T follicular helper cell (primary cell): ENCODE measurements around the gene SH3BP5.
A peak's percentile ranks its signal among the peaks of the same experiment; 100 is the strongest.

ENCODE experiments used
- DNase-seq: peaks from one replicate; pipeline ENCODE4 v3.0.0-alpha.2; 2020; ENCODE audit warnings: low read depth

SH3BP5 gene

DNA sequence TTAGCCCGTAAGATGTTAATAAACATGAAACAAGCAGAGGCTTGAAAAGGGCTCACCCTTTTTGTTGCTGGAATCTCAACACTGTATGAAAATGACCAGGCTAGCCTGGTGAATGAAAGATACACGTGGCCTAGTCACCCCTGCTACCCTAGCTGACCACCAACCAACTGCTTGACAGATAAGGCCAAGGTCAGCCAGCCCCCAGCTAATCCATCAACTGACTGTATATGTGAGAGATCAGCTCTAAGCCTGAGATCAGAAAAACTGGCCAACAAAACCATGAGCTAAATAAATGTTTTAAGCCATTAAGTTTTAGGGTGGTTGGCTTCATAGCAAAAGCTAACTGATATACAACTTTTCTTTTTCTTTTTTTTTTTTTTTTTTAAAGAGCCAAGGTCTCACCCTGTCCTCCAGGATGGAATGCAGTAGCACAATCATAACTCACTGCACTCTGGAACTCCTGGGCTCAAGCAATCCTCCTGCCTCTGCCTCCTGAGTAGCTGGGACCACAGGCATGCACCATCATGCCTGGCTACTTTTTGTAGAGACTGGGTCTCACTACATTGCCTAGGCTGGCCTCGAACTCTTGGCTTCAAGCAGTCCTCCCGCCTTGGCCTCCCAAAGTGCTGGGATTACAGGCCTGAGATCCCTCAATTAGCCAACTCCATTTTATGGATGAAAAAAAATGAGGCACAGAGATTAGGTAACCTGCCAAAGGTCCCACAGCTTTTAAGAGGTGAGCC, 34.6 kb downstream of the SH3BP5 start:
- no peak for DNase-seq

DNA sequence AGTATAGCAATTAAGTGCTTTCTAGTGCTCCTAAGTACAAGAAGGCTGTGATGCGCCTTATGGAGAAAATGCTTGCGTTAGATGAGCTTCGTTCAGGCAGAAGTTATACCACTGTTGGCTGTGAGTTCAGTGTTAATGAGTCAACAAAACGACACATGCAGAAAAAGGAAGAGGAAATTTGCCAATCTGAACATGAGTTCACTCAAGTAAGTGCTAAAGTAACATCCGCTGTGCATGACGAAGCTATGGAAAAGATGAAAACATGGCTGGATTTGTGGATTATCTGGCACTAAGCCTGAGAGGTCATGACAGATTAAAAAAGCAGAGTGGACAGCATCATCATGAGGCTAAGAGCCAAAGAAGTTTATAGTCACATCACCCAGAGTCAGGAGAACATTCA, 36.9 kb downstream of the SH3BP5 start:
- no peak for DNase-seq

DNA sequence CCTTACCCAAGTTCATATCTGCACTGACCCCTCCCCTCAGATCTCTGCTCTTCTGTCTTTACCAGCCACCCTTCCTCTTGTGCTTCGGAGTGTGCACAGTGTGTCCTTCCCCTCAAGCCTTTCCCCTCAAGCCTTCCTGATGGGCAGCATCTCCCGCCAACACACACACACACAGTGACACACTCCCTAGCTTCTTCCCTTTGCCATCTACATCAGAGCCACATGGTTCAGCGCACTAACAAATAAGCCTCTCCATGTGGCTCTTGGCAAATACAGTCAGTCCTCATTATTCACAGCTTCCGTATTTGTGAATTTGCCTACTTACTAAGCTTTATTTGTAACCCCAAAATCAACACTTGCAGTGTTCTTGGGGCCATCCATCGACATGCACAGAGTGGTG, 37.5 kb downstream of the SH3BP5 start:
- no peak for DNase-seq

DNA sequence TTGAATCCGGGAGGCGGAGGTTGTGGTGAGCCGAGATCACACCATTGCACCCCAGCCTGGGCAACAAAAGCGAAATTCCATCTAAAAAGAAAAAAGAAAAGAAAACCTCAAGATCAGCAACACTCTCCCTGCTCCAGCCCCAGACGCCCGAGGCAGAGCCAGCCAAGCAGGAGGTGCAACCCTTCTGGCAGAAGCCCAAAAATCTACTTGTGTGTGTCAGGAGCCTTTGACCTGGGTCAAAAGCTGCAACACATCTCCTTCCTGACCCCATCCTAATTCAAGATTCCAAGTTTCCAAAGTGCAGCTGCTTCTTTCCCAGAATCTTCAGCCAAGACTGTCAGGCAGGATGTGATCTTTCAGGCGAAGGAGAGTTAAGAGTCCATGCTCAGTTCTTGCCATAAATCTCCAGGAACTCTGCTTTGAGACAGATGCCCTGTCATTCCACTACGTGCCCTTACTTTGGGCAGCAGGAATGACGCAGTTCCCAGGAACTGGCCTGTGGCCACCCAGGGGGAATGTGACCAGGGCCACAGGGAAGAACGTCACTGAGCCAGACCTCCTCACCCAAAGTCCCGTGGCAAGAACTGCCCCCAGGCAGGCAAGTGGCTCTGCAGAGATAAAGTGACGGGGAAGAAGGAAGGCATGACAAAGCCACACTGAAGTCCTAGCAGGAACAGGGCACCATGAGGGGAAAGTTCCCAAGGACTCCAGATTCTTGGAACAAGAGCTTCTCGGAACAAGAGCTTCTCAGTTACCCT, 39.4 kb downstream of the SH3BP5 start:
- no peak for DNase-seq

DNA sequence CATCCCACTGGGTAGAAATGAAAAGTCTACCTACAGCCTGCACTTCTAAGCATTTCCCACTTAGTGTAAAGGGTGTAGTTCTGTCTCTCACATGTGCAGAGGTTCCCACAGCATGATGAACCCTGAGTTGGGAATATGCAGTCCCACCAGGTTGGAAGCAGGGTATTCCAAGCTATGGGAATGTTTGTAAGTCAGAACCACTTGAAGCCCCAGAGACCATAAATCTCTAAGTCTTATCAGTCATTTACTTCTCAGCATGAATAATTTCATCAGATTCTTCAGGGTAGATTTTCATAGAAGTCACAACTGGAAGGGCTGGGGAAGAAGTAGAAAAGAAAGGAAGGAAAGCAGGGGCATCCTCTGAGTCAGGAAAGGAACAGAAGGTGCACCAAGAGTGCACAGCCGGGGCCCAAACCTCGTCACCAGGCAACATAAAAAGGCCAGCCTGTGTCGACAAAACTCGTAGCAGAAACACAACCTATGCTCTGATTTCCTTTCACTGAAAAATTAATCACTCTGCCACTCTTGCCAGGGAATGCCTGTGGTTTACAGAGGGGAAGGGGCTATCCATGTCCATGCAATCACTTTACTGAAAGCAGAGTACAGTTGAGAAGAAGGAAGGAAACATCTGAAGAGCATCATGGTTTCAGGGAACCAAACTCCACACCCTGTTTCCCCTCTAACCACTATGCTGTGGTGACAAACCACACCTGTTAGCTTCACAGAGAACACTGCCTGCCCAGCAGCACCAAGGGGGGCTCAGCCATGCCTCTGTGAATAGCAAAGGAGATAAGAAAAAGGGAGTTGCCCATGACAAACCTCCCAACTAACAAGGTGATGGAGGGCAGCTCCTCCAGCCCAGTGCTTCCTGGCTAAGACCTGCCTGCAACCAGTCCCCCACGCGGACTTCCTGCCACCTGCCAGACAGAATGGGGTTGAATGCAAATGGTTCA, 40.5 kb downstream of the SH3BP5 start:
- peak; percentile 40 for DNase-seq

DNA sequence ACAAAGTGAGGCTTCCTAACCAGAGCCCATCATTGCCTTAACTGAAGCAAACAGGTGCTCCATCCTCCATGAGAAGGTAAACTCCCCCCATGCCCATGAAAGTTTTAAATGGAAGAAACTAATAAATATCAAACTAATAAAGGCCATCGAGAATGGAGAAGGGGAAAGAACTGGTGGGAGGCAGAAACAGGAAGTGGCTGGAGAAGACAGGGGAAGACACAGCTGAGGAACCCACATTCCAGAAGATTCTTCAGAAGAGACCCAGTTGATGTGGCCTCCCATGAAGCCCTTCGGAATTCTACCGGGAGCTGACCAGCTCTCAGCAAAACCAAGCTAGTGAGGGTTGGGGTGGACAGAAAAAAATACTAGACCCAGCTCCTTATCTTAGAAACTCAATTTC, 41.6 kb downstream of the SH3BP5 start:
- DNase-seq: no peak

DNA sequence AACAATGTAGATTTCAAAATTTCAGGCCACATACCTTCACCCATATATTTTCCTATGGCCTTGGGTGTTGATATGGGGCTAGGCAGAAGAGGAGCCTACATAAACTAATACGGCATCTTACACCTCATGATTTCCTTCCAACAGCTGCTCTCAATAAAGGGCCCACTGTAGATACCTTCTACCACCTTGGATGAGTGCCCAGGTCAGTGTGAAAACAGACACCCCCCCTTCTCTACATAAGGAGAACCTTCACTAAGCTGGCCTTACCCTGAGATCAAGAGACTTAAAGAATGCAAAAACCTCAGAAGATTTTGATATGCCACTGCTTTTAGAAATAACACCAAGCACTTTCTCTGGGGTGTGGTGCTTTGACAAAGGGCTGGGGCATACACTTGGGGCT, 42.7 kb downstream of the SH3BP5 start:
- DNase-seq: no peak

DNA sequence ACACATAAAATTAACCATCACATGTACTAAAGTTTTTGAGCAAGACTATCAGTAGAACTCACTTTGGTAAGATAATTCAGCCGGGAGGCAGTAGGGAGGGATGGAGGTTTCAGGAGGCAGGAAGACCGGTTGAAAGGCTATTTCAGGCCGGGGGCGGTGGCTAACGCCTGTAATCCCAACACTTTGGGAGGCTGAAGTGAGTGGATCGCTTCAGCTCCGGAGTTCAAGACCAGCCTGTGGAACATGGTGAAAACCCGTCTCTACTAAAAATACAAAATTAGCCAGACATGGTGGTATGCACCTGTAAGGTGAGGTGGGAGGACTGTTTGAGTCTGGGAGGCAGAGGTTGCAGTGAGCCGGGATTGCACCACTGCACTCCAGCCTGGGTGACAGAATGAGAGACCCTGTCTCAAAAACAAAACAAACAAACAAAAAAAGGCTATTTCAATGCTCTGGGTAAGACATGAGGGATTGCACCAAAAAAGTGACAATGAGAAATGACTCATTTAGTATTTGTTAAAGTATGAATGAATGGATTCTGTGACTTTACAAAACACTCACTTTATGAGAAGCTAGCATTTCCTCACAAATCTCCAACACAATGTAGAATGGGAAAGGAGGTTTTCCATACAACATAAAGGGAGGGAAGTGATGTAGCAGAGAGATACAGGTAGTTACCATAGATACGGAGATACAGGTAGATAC, 43.9 kb downstream of the SH3BP5 start:
- DNase-seq: no peak

DNA sequence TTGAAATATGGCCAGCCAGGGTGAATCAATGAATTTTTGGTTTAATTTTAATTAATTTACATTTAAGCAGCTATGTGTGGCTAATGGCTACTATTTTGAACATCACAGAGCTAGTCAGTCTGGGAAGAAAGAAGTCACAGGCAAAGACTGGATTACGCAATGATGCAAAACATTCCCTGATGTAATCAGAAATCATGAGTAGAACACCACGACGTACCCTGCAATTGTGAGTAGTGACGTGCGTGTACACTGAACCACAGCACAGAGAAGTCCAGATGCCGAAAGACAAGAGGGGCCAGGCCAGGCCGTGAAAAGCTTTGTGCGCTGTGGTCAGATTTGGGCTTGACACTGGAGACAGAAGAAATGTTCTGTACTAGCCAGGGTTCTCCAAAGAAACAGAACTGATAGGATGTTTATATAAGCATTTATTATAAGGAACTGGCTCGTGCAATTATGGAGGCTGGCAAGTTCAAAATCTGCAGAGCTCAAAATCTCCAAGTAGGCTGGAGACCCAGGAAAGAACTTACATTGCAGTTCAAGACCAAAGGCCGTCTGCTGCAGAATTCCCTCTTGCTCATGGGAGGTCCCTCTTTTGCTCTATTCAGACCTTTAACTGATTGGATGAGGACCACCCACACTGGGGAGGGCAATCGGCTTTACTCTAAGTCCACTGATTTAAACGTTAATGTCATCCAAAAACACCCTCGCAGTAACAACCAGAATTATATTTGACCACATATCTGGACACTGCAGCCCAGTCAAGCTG, 44.6 kb downstream of the SH3BP5 start:
- no peak for DNase-seq

DNA sequence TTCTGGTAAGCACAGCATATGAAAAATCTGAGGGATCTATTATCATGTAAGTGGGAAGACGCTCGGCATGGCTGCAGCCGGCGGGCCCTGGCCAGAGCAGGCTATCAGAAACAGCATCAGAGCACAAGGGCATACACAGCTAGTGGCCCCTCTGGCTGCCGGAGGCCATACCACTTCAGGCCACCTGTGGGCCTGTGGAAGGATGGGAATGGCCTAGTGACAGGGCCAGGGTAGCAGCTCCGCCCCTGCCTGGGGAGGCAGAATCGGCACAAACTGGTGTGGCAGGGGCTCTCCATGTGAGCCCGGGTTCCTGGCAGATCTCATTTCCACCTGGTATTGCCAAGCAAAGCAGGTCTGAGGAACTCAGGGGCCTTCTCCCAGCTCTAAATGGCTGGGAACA, 46.4 kb downstream of the SH3BP5 start:
- no peak for DNase-seq

DNA sequence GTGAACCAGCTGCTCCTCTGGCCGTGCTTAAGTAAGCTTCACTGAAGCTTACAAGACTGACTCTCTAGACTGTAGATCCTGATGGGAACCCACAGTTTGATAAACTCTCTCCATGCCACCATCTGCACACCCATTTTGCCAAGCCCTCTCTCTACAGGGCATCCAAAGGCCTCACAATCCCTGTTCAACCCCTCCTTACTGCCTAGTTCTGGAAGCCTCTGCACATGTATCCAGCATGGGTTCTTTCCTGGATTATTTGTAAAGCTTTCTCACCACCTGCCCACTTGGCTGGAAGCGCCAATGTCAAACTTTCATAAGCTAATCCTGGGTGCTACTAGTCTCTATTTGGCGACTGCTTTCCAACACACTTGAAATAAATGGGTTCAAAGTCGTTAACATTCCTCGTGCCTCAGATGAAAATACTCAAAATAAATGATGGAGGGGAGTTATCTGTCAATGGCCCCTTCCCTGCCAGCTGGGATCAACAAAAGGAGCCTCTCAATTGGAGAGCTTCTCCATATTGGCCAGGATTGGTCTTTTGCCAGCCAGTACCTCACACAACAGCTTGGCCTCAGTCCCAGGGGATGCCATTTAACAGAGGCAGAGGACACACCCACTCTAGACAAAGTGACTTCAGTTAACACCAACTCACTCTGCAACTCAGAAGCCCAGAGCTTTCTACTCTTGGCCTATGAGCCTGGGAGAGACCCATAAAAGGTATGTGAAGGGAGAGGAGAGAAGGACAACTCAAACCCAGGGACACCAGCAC, 48.1 kb downstream of the SH3BP5 start:
- DNase-seq: no peak

DNA sequence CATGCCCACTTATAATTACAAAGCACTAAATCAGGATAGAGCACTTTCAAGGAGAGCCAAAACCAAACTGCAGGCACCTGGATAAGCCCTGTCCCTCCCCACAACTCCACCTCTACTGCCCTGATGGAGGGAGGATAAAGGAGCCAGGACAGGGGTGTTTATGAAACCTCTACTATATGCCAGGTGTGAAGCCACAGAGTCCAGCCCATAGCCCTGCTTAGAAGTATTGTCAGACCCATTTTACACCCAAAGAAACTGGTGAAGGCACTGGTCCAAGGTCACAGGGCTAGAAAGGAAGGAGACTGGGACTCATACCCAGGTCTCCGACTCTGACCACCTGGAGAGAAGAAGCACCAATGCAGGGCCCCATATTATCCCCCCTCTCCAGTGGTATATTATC, 48.7 kb downstream of the SH3BP5 start:
- no peak for DNase-seq

DNA sequence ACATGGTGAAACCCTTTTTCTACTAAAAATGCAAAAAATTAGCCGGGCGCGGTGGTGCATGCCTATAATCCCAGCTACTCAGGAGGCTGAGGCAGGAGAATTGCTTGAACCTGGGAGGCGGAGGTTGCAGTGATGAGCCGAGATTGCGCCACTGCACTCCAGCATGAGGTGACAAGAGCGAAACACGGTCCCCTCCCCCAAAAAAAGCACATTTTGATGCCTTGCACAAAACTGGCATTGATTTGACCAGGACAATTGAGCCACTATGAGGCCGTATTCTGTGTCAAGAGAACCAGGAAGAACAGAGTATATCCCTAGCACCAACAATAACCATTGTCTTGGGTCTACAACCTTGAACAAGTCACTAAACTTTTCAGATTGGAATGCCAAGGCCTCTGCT, 50.6 kb downstream of the SH3BP5 start:
- no peak for DNase-seq

DNA sequence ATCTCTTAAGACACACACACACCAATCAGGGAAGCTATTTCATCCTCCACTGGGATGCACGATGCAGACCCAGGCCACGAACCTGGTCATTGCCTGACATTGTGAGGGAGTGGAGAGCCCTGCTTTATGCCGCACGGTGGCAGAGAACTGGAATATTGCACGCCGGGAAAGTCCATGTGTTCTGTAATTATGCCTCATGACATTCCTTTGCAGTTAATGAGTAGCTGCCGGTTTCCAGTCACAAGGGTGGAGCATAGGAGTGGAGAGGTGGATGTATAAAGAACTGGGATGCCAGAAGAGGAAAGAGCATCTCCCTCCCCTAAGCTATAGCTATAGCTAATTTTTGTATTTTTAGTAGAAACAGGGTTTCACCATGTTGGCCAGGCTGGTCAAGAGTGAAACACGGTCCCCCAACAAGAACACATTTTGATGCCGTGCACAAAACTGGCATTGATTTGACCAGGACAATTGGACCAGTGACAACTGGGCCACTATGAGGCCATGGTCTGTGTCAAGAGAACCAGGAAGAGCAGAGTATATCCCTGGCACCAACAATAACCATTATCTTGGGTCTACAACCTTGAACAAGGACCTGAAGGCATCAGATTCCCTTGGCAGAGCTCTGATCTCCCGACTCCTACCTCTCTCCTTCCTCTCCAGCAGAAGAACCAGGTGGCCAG, 51.4 kb downstream of the SH3BP5 start:
- DNase-seq: no peak

DNA sequence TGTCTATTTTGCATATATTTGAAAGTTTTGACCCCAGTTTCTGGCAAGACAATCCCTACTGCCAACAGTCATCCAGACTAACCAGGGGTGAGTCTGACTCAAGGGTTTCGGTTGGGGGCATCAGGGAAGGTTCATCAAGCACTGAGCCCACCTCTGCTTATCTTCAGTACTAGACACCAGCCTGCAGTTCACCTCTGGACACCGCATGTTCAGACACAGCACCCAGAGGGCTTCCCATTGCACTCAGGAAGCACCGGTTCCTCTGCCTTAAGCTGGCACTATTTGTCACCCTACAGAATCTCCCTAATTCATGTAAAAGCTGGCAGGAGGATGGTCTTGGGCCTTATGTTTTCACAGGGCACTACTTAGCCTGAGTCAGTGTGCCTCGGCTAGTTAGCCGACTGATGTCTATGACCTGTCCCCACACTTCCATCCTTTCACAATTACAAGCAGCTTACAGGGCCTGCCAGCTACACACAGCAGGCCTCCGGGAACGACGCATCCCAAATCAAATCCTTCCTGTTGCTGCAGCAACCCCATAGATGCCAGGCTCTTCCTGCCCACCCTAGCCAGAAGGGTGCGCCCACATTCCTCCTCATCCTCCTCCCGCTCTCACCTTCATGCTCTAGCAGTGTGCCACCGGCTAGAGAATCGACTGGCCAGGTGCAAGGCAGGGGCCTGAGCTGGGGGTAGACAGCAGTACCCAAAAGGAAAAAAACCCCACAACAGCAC, 52.5 kb downstream of the SH3BP5 start:
- no peak for DNase-seq

DNA sequence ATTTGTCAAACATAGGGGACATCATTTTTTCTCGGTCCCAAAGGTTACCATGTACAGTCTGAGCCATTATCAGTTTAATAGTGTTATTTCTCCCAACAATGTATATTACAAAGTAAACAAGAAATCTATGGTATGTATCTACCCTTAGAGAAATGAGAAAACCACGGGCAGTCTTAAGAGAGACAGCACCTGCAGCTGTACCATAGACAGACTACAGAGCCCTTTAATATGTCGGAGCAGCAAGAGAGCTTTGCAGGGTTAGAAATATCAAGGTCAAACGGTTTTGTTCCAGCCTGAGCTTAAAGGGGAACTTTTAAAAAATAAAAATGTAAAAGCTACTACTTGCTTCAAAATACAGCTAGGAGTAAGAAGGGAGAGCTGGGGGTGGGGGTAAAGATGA, 53.2 kb downstream of the SH3BP5 start:
- no peak for DNase-seq

DNA sequence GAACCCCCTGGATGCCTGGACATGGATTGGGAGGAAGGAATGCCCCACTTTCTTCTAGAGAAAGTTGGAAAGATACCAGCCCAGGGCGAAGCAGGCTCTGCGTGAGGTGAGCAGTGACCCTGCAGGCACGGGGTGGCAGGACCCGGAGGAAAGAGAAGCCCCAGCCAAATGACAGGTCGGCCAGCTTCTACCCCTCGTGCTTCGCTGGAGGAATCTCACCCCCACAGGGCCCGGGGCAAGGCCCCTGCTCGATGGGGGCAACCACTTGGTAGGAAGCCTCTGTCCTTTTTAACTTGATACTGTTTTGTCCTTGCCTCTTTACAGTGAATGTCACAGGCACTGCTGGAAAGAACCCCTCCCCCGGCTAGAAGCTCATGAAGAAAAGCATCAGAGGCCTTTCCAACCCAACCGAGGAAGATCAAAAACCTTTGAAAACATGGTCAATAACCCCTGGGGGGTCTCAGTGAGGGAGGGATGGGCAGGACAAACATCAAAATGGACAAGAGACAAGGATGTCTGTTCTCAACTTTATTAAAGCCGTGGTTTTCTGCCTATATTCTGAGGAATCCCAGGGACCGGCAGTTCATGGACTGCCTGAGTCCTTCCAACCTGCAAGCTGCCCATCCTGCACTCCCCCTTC, 54.4 kb downstream of the SH3BP5 start:
- DNase-seq: no peak

DNA sequence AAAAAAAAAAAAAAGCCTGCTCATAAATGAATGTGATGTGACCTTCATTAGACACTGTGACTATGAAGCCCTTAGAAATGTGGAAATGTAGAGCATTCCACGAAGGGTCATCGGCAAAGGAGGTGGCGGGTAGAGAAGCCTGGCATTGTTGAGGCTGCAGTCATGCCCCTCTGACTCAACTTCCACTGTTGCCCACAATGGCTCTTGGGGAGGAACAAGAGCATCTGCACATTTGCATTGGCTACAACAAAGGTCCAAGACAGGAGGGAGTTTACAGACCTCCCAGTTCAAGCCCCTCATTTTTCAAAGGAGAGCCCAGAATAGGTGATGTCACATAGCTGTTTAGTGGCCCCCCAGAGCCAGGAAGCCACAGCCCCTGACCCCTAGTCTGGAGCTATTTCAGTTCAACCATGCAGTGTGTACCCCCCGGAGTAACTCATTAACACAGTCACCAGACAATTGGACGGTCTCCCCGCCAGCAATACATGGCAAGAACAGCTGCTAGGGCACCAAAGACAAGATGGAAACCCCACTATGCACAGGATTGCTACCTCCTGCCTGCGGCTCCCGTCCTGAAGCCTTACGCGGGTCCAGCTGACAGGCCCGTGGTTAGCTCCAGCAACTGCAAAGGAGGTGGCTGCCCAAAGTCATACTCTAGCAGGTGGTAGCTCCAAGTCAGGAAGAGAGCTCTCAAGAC, 56.2 kb downstream of the SH3BP5 start:
- DNase-seq: no peak
